OCI-LY7 (cell line): ENCODE measurements around the gene CLIP3. TPM values are rescaled to one million over a fixed set of nuclear protein-coding genes. Genes with fewer than 3 reads are reported as not detected.

Source experiments
- BruUV-seq: library from RNA; stranded (reverse); fragments of 400-500 nt; replicated peaks from 2 replicates; lab custom pipeline; 2021; lab: Mats Ljungman, UMichigan
- CTCF ChIA-PET: fragments of 300-600 bp; sonication (Branson Sonifier 250); formaldehyde crosslinking; loops from one replicate; lab custom pipeline; 2022; ENCODE audit warnings: antibody characterized with exemption; ENCODE audit not compliant: unreplicated experiment; lab: Charles Lee
- POLR2A ChIA-PET: fragments of 300-600 bp; sonication (Branson Sonifier 250); formaldehyde crosslinking; loops from one replicate; lab custom pipeline; 2022; ENCODE audit warnings: antibody characterized with exemption; lab: Charles Lee
- DNase-seq: peaks from one replicate; pipeline ENCODE4 v3.0.0-alpha.2; 2015; ENCODE audit warnings: low spot score
- H2AFZ ChIP-seq: fragments of 200-600 bp; sonication (generic), shearing (Covaris generic); 2 replicates; pipeline ENCODE4 v1.6.1; 2014; ENCODE audit warnings: mild to moderate bottlenecking, antibody characterized with exemption, low read length, moderate library complexity
- H3K27ac ChIP-seq: fragments of 200-600 bp; sonication (generic); 2 replicates; pipeline ENCODE4 v1.5.1; 2014; ENCODE audit warnings: mixed run types, low read depth, mild to moderate bottlenecking, moderate library complexity, low read length, inconsistent platforms; ENCODE audit not compliant: poor library complexity, severe bottlenecking
- H3K36me3 ChIP-seq: fragments of 200-600 bp; sonication (generic); 2 replicates; pipeline ENCODE4 v1.6.1; 2014; ENCODE audit warnings: mild to moderate bottlenecking, antibody characterized with exemption, low read length, moderate library complexity, mixed read lengths; ENCODE audit not compliant: insufficient read depth
- H3K4me1 ChIP-seq: fragments of 200-600 bp; sonication (generic); 2 replicates; pipeline ENCODE4 v1.5.1; 2014; ENCODE audit warnings: mild to moderate bottlenecking, low read length; ENCODE audit not compliant: insufficient read depth, poor library complexity, severe bottlenecking
- H3K4me2 ChIP-seq: fragments of 200-600 bp; sonication (generic); 2 replicates; pipeline ENCODE4 v1.6.1; 2014; ENCODE audit warnings: mild to moderate bottlenecking, low read length
- H3K4me3 ChIP-seq: fragments of 200-600 bp; sonication (generic); 2 replicates; pipeline ENCODE4 v1.5.1; 2014; ENCODE audit warnings: mild to moderate bottlenecking, low read depth, low read length; ENCODE audit not compliant: poor library complexity, severe bottlenecking
- H3K79me2 ChIP-seq: fragments of 200-600 bp; sonication (generic); 2 replicates; pipeline ENCODE4 v1.6.1; 2016; ENCODE audit warnings: low read depth, mild to moderate bottlenecking, low read length, moderate library complexity, mixed read lengths; ENCODE audit not compliant: insufficient read depth
- H3K9me2 ChIP-seq: fragments of 200-600 bp; sonication (generic); 2 replicates; pipeline ENCODE4 v1.6.1; 2016; ENCODE audit warnings: mild to moderate bottlenecking, low read length, mixed read lengths; ENCODE audit not compliant: insufficient read depth
- H3K9me3 ChIP-seq: fragments of 200-600 bp; sonication (generic); 2 replicates; pipeline ENCODE4 v1.6.1; 2014; ENCODE audit warnings: mild to moderate bottlenecking, mixed run types, low read length, mixed read lengths
- H4K20me1 ChIP-seq: fragments of 200-600 bp; sonication (generic); 2 replicates; pipeline ENCODE4 v1.6.1; 2014; ENCODE audit warnings: mild to moderate bottlenecking, antibody characterized with exemption, low read length, moderate library complexity, mixed read lengths; ENCODE audit not compliant: insufficient read depth
- EZH2phosphoT487 ChIP-seq: fragments of 200-600 bp; sonication (generic); IDR thresholded peaks from 2 replicates; pipeline ENCODE4 v1.6.1; 2018; ENCODE audit warnings: low read depth, borderline replicate concordance, mild to moderate bottlenecking, mixed run types, antibody characterized with exemption, low read length, moderate library complexity, mixed read lengths
- intact Hi-C: fragments of 100-400 bp; cut with micrococcal nuclease; formaldehyde crosslinking; loops from one replicate; pipeline ENCODE4 v1.10.0; 2022; ENCODE audit not compliant: unreplicated experiment
- total RNA-seq, 2 experiments: library from RNA; depleted of rRNA in 1 of 2; stranded (reverse); fragments of >200 nt in 1 of 2; shearing (Covaris generic) in 1 of 2; gene quantifications; 2 replicates each; pipeline ENCODE4 v1.2.3, GENCODE V29; 2014 to 2022
- TF ChIP-seq, protein P1 (sequence below): fragments of 200-600 bp; sonication (generic); conservative IDR thresholded peaks from 2 replicates; pipeline ENCODE4 v1.5.1; 2014; ENCODE audit warnings: mild to moderate bottlenecking, antibody characterized with exemption, low read length, moderate library complexity, mixed read lengths

The CLIP3 gene
- total RNA-seq, 2 experiments from 2014 or later = 0.66 to 2.4 TPM

DNA sequence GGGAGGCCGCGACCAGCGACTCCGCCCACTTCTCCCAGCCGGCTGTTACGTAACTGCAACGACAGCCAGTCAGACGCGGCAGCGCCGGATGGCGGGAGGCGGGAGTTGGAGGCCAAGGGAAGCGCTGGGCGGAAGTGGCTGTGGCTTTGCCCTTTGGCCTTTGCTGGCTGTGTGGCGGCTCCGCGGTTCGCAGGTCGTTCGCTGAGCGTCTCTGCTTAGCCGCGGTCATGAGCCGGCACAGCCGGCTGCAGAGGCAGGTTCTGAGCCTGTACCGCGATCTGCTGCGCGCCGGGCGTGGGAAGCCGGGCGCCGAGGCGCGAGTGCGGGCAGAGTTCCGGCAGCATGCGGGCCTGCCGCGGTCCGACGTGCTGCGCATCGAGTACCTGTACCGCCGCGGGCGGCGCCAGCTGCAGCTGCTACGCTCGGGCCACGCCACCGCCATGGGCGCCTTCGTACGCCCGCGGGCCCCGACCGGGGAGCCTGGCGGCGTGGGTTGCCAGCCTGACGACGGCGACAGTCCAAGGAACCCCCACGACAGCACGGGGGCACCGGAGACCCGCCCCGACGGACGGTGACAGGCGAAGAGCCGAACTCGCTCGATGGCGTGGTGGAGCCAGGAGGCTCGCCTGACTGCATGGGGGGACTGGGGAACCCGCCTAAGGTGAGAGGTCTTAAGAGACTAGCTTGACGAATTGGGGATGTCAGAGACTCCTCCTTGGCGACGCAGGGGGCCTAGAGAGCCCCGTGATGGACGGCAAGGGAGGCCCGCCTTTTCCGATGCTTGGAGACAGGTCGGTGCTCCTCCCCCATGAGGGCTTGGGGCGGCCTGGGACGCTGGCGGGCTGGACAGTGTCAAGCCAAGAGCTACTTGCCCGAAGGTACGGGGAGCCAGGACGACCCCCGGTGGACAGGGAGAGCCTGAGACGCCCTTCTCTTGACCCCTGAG, 37.4 kb downstream of the CLIP3 start, which contains the start of gene SDHAF1:
TSS of gene SDHAF1 (plus strand) at position 141 of the 946 bp plus-strand sequence. CDS start at position 228, 87 bp downstream.
- TF ChIP-seq, protein P1, sequence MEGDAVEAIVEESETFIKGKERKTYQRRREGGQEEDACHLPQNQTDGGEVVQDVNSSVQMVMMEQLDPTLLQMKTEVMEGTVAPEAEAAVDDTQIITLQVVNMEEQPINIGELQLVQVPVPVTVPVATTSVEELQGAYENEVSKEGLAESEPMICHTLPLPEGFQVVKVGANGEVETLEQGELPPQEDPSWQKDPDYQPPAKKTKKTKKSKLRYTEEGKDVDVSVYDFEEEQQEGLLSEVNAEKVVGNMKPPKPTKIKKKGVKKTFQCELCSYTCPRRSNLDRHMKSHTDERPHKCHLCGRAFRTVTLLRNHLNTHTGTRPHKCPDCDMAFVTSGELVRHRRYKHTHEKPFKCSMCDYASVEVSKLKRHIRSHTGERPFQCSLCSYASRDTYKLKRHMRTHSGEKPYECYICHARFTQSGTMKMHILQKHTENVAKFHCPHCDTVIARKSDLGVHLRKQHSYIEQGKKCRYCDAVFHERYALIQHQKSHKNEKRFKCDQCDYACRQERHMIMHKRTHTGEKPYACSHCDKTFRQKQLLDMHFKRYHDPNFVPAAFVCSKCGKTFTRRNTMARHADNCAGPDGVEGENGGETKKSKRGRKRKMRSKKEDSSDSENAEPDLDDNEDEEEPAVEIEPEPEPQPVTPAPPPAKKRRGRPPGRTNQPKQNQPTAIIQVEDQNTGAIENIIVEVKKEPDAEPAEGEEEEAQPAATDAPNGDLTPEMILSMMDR = peak; percentile 32; the same call in 1 of the 2 replicates
- TF ChIP-seq EZH2phosphoT487 = no peak
- Histone ChIP-seq H3K9me2 (no peaks in the 10 kb centered on the region), H3K4me2 (peak within 1 kb of the TSS; percentile 94), H2AFZ (peak within 1 kb of the TSS; percentile 28; the same call in 1 of the 2 replicates), H4K20me1 (no peaks in the 10 kb centered on the region), H3K4me3 (peak within 1 kb of the TSS; percentile 89), H3K4me1 (peaks cover 16% of the 10 kb centered on the region), H3K36me3 (peaks cover 16% of the 10 kb centered on the region; the same call in 1 of the 2 replicates), H3K9me3 (no peaks in the 10 kb centered on the region), H3K27ac (peak within 1 kb of the TSS; percentile 53), H3K79me2 (peaks cover 18% of the 10 kb centered on the region)
- DNase-seq = peak; percentile 96
- no TSS peak for BruUV-seq
- CTCF ChIA-PET = no interaction called here
- POLR2A ChIA-PET = interaction anchor here (0.6 kb wide), 1 partner anchor 19 kb away, joined by 4 read pairs; the partner anchor contains the start of gene ALKBH6
- intact Hi-C loops = loop anchor here (1.0 kb wide), 1 partner anchor 59 kb away; the partner anchor contains the start of genes THAP8 and WDR62

DNA sequence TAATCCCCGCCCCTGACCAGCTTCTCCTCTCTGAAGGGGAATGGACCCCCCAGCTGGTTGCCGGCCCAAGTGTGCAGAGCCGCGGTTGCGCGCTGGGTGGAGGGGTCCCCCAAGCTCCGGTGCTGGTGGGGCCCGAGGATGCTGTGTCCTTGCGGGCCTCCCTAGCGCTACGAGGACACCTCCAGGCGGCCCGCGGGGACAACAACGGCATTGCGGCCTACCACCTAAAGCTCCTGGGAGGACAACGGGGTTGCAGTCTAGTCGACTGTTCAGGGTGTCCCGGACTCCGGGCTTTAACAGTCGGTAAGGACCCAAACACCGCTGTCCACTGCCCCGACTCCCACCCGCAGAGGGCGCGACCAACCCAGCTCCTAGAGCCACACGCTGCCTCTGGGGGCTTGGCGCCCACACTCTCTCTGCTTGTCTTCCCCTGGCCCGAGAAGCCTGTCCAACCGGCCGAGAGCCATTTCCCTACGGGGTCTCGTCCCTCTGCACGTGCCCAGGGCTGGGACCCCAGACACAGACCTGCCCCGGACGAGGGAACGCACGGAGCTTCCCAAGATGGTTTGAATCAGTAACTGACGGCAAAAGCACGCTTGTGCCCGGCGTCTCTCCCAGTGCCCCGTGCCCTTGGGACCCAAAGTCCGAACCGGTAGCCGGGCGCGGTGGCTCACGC, 38.6 kb downstream of the CLIP3 start:
- no peak for DNase-seq
- Histone ChIP-seq H3K27ac (no peak overlapping the region), H3K4me3 (no peak overlapping the region)

More for the DNA sequence above, 38.6 kb downstream of the CLIP3 start:
- Histone ChIP-seq H3K9me2 (no peaks in the 10 kb centered on the region), H3K36me3 (peaks cover 14% of the 10 kb centered on the region; the same call in 1 of the 2 replicates), H4K20me1 (no peaks in the 10 kb centered on the region), H3K4me1 (peaks cover 16% of the 10 kb centered on the region), H3K4me2 (peak overlapping the region; percentile 94), H3K79me2 (peaks cover 16% of the 10 kb centered on the region), H3K9me3 (peaks cover 1% of the 10 kb centered on the region; the same call in 1 of the 2 replicates), H2AFZ (no peak overlapping the region)
- ChIA-PET POLR2A (interaction anchor here (0.5 kb wide), 1 partner anchor 359 kb away, joined by 3 read pairs; no protein-coding TSS in a partner anchor), CTCF (no interaction called here)
- no TSS peak for BruUV-seq
- intact Hi-C loops = no loop called here
- TF ChIP-seq, protein P1 = peak; percentile 43; the same call in 1 of the 2 replicates
- TF ChIP-seq EZH2phosphoT487 = no peak
